HUES64 (cell line): ENCODE results near the gene CUL3. TPM values are rescaled to one million over a fixed set of nuclear protein-coding genes. Genes with fewer than 3 reads are reported as not detected.
A peak's percentile ranks its signal among the peaks of the same experiment; 100 is the strongest.
"Not testable (repeated sequence)": the region's sequence is repeated elsewhere in the genome, so short reads cannot be mapped to it uniquely, and the experiment has no call there.

Experiments
- H3K27ac ChIP-seq: 2 replicates; pipeline ENCODE4 v1.7.0; 2013; ENCODE audit warnings: low read depth, low read length, inconsistent platforms
- H3K27me3 ChIP-seq: 2 replicates; pipeline ENCODE4 v1.6.1; 2013; ENCODE audit warnings: mild to moderate bottlenecking, low read length; ENCODE audit not compliant: insufficient read depth
- H3K36me3 ChIP-seq: 2 replicates; pipeline ENCODE4 v1.6.1; 2013; ENCODE audit warnings: mild to moderate bottlenecking, low read length; ENCODE audit not compliant: insufficient read depth
- H3K4me1 ChIP-seq: 2 replicates; pipeline ENCODE4 v1.6.1; 2013; ENCODE audit warnings: mild to moderate bottlenecking, low read length, moderate library complexity; ENCODE audit not compliant: insufficient read depth
- H3K4me3 ChIP-seq: 2 replicates; pipeline ENCODE4 v1.5.1; 2013; ENCODE audit warnings: mild to moderate bottlenecking, low read length, moderate library complexity
- H3K9ac ChIP-seq: 2 replicates; pipeline ENCODE4 v1.6.1; 2013; ENCODE audit warnings: mild to moderate bottlenecking, low read depth, low read length
- H3K9me3 ChIP-seq: 2 replicates; pipeline ENCODE4 v1.6.1; 2013; ENCODE audit warnings: low read depth, low read length; ENCODE audit not compliant: insufficient read depth
- WGBS: fragments of 150-250, 120-280 bp; methylation state at CpG from one replicate; pipeline ENCODE4 v1.1.7; 2013; ENCODE audit warnings: missing lambda C conversion rate; 5-methylcytosine and 5-hydroxymethylcytosine counted together
- polyA plus RNA-seq, 2 experiments: library from polyadenylated mRNA; stranded (reverse); fragments of 50-300 nt; gene quantifications; one replicate each; pipeline ENCODE4 v1.2.3, GENCODE V29; 2013

The CUL3 gene
- 92.4 TPM for polyA plus RNA-seq (2013, experiment 1 of 2)
- 97.9 TPM for polyA plus RNA-seq (2013, experiment 2 of 2)

- WGBS: under 1% methylated on average over 60 of the region's 68 CpGs
- Histone ChIP-seq H3K4me3 (peak within 1 kb of the TSS; percentile 97), H3K27me3 (no peaks in the 10 kb centered on the region), H3K27ac (peak within 1 kb of the TSS; percentile 92; the same call in 1 of the 2 replicates), H3K4me1 (peaks cover 20% of the 10 kb centered on the region), H3K36me3 (peaks cover 9% of the 10 kb centered on the region), H3K9me3 (no peaks in the 10 kb centered on the region), H3K9ac (peak within 1 kb of the TSS; percentile 92)
These were observed at the start of gene CUL3 for GRCh38 chr2:224585211-224586088. CUL3 (minus strand) TSS chr2:224585363; CDS start chr2:224585009, 354 bp downstream.

- H3K4me3 ChIP-seq: no peak overlapping the region
- no peaks in the 10 kb centered on the region for H3K36me3 ChIP-seq
- H3K27me3 ChIP-seq: no peaks in the 10 kb centered on the region
- H3K9ac ChIP-seq: no peak overlapping the region
- no peaks in the 10 kb centered on the region for H3K9me3 ChIP-seq
- no peaks in the 10 kb centered on the region for H3K4me1 ChIP-seq
- 94% methylated on average over 6 of the region's 6 CpGs for WGBS
- no peak overlapping the region for H3K27ac ChIP-seq
These were observed 45.7 kb upstream of the CUL3 start for GRCh38 chr2:224630659-224631550.

- WGBS: 95% methylated on average over 3 of the region's 3 CpGs
- no peaks in the 10 kb centered on the region for H3K36me3 ChIP-seq
- H3K9me3 ChIP-seq: no peaks in the 10 kb centered on the region
- no peaks in the 10 kb centered on the region for H3K4me1 ChIP-seq
- H3K27ac ChIP-seq: no peak overlapping the region
- no peaks in the 10 kb centered on the region for H3K27me3 ChIP-seq
- no peak overlapping the region for H3K9ac ChIP-seq
- no peak overlapping the region for H3K4me3 ChIP-seq
These were observed 43.3 kb upstream of the CUL3 start for GRCh38 chr2:224628416-224628815.

- 89% methylated on average over 4 of the region's 4 CpGs for WGBS
- no peaks in the 10 kb centered on the region for H3K4me1 ChIP-seq
These were observed 41.6 kb upstream of the CUL3 start for GRCh38 chr2:224626735-224627134.

GRCh38 chr2:224613543-224614286 lies 28.6 kb upstream of the CUL3 start:
- Histone ChIP-seq H3K36me3 (no peaks in the 10 kb centered on the region), H3K9me3 (no peaks in the 10 kb centered on the region), H3K27me3 (no peaks in the 10 kb centered on the region), H3K4me3 (no peak overlapping the region), H3K9ac (no peak overlapping the region), H3K4me1 (no peaks in the 10 kb centered on the region), H3K27ac (no peak overlapping the region)
- 98% methylated on average over 4 of the region's 4 CpGs for WGBS

More at GRCh38 chr2:224626735-224627134, 41.6 kb upstream of the CUL3 start:
- H3K27me3 ChIP-seq: no peaks in the 10 kb centered on the region
- no peaks in the 10 kb centered on the region for H3K9me3 ChIP-seq
- no peak overlapping the region for H3K27ac ChIP-seq
- no peak overlapping the region for H3K4me3 ChIP-seq
- H3K9ac ChIP-seq: no peak overlapping the region
- no peaks in the 10 kb centered on the region for H3K36me3 ChIP-seq

- no peak overlapping the region for H3K4me3 ChIP-seq
- H3K27ac ChIP-seq: no peak overlapping the region
- no peaks in the 10 kb centered on the region for H3K9me3 ChIP-seq
- no peaks in the 10 kb centered on the region for H3K36me3 ChIP-seq
- H3K4me1 ChIP-seq: no peaks in the 10 kb centered on the region
- WGBS: 93% methylated on average over 5 of the region's 5 CpGs
- no peaks in the 10 kb centered on the region for H3K27me3 ChIP-seq
- no peak overlapping the region for H3K9ac ChIP-seq
These were observed 27.4 kb upstream of the CUL3 start for GRCh38 chr2:224612578-224612977.

- no peaks in the 10 kb centered on the region for H3K27me3 ChIP-seq
- 83% methylated on average over 2 of the region's 3 CpGs for WGBS
- no peak overlapping the region for H3K9ac ChIP-seq
- H3K27ac ChIP-seq: no peak overlapping the region
- H3K9me3 ChIP-seq: no peaks in the 10 kb centered on the region
- H3K4me1 ChIP-seq: no peaks in the 10 kb centered on the region
- no peak overlapping the region for H3K4me3 ChIP-seq
- H3K36me3 ChIP-seq: no peaks in the 10 kb centered on the region
These were observed 26.8 kb upstream of the CUL3 start for GRCh38 chr2:224611938-224612337.

- 89% methylated on average over 2 of the region's 3 CpGs for WGBS
- H3K4me1 ChIP-seq: no peaks in the 10 kb centered on the region
- H3K9ac ChIP-seq: no peak overlapping the region
- no peaks in the 10 kb centered on the region for H3K27me3 ChIP-seq
- no peak overlapping the region for H3K4me3 ChIP-seq
- no peak overlapping the region for H3K27ac ChIP-seq
- H3K36me3 ChIP-seq: no peaks in the 10 kb centered on the region
- no peaks in the 10 kb centered on the region for H3K9me3 ChIP-seq
These were observed 22.9 kb upstream of the CUL3 start for GRCh38 chr2:224608104-224608503.

- 95% methylated on average over 42 of the region's 42 CpGs for WGBS
- H3K27me3 ChIP-seq, H3K4me1 ChIP-seq, H3K27ac ChIP-seq, H3K9ac ChIP-seq, H3K9me3 ChIP-seq, H3K4me3 ChIP-seq, H3K36me3 ChIP-seq: not testable (repeated sequence)
These were observed 18.8 kb upstream of the CUL3 start for GRCh38 chr2:224603746-224604500.

- 93% methylated on average over 17 of the region's 17 CpGs for WGBS
- H3K9ac ChIP-seq: not testable (repeated sequence)
These were observed 17.7 kb upstream of the CUL3 start for GRCh38 chr2:224602778-224603375.

More at GRCh38 chr2:224602778-224603375, 17.7 kb upstream of the CUL3 start:
- not testable (repeated sequence) for H3K4me3 ChIP-seq, H3K9me3 ChIP-seq, H3K27ac ChIP-seq, H3K36me3 ChIP-seq, H3K4me1 ChIP-seq, H3K27me3 ChIP-seq
